TTC549 (cell line): Measurements from ENCODE around the gene E2F6.
A peak's percentile ranks its signal among the peaks of the same experiment; 100 is the strongest.
"Not testable (repeated sequence)": the region's sequence is repeated elsewhere in the genome, so short reads cannot be mapped to it uniquely, and the experiment has no call there.

ENCODE experiments used
- FAIRE-seq: peaks from 2 replicates; lab custom pipeline; 2012; peaks lifted over from hg19 to GRCh38; lab: Jason Lieb, UNC

E2F6 gene

GRCh38 chr2:11411768-11412448 is 54.1 kb downstream of the E2F6 start:
- peak; percentile 67 for FAIRE-seq

GRCh38 chr2:11411244-11411643 is 54.7 kb downstream of the E2F6 start:
- no peak for FAIRE-seq

DNA sequence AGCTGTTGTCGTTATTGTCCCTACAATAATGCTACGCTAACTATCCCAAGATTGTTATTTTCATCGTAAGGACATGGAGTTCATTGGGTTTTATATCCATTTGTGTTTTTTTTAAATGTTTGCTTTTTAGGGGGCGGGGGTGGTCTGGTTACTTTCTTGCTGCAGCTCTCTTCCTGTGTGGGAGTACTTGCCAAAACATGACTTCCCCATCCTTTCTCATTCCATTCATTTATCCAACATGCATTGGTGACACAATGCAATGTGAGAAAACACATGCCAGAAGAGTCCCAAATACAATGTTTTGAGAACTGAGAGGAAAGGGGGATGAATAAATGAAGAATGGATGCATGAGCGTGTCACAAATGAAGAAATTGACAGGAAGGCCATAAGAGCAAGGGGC is 55.9 kb downstream of the E2F6 start:
- no peak for FAIRE-seq

DNA sequence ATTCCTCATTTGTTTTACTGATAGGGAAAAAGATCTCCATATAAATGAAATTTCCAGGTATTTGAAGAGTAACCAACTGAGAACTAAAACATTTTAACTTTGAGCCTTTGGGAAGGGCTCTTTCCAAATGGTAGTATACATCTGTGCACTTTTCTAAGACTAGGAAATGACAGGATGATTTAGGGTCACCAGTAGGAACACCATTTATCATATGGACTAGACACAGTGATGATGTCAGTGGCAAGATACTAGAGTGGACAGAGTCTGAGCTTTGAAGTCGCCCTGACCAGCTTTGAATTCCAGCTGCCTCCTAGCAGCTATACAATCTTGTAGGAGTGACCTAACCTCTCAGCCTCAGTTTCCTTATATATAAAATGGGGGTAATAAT is 56.4 kb downstream of the E2F6 start:
- no peak for FAIRE-seq

GRCh38 chr2:11408959-11409571 is 56.9 kb downstream of the E2F6 start:
- no peak for FAIRE-seq

GRCh38 chr2:11407413-11407812 is 58.5 kb downstream of the E2F6 start:
- FAIRE-seq, result no peak

- no peak for FAIRE-seq
These were observed 59.0 kb downstream of the E2F6 start for GRCh38 chr2:11406958-11407381.

DNA sequence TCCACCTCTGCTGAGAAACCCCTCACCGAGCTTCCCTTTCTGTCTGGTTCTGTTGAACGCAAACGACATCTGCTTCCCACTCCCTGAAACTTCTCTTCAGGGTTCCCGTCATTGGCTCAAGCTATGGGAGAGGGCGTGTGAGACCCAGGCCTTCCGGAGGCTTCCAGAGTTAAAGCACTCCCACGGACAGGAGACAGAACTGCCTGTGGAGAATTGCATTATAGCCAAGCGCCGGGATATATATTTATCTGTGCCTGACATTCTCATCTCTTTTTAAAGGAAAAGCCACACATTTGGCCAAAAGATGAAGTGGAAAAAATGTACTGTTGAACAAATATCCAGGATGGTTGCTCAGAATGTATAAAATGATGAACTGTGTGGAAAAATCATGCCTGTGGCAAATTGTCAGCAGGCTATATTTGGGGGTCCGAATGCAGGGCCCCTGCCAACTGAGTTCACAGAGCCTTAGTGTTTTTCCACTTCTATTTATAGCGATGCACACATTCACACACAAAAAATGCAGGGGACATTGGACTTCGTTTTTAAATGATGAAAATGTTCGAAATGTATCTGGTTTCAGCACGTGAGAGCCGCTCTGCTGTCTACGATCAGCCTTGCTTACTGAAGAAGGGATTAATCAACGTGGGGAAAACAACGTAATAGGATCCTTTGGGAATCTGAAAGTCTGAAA is 59.5 kb downstream of the E2F6 start:
- no peak for FAIRE-seq

DNA sequence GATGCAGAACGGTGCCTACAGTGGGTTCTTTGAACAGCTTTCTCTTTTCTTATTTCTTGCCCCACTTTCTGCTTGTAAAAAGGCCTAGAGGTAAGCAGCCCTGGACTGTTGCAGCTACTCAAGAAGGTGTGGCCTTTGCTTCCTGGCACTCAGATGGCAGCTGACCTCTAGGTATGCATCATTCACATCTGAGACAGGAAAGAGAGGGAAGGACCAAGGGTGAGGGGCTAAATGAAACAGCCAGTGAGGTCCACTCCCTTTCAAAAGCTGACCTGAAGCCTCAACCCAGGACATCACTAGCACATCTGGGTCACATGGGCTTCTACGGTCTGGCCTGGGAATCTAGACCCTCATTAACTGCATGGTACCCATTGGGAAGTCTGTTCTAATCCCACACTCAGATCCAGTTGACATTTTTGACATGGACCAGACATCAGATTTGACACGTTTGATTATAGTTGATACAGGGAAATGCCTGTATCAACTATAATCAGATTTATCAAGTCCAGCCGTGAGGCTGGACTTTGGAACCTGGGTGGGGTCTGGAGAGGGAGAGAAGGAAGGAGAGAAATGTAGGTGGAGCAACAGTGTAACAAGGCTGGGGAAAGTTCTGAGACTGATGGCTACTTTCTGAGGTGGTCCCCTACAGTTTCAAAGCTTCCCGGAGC is 60.2 kb downstream of the E2F6 start:
- no peak for FAIRE-seq

GRCh38 chr2:11405074-11405406 is 60.9 kb downstream of the E2F6 start:
- not testable (repeated sequence) for FAIRE-seq

DNA sequence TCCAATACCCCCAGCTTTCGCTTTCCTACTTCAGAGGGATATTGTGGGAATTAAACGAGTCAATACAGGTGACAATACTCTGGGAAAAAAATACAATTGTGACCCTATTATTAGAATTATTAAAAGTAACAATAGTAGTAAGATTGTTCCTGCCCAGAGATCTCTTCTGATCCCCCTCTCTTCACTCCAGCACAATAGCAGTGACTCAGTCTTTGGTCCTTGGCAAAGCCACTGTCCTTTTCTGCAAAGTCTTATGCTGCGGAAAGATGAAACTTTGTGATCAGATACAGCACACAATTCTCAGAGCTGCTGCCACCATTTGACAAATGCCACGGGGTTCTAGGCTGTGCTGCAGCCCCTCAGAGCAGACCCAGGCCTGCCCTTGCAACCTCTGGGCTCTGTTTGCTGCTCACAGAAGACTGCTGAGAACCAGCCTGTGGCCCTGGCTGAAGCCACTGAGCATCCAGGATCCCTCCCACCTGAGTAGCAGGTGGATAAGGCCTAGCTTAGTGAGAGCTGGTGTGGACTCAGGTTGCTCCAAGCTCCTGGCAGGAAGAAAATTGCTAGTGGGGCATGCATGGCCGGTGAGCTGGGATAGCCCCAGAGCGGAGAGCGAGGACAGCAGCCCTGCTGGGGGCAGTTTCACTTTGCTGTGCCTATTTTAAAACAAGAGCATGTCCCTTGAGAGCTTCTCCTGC is 61.4 kb downstream of the E2F6 start:
- no peak for FAIRE-seq

DNA sequence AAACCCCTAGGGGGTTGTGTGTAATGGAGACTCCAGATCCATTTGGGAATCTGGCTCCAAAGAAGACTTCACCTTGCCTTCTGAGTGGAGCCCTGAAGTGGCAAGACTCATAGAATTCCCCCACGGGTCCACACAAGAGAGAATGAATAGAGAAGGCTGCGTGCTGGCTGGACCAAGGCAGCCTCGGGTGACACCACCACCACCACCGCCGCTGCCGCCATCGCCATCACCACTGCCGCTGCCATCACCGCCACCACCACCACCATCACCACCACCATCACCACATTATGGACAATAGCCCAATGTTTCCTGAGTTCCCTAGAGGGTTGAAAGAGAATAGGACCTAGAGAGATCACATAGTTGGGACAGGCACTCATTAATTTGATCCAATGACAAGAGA is 63.5 kb downstream of the E2F6 start:
- no peak for FAIRE-seq

GRCh38 chr2:11399438-11399762 is 66.6 kb downstream of the E2F6 start:
- no peak for FAIRE-seq

DNA sequence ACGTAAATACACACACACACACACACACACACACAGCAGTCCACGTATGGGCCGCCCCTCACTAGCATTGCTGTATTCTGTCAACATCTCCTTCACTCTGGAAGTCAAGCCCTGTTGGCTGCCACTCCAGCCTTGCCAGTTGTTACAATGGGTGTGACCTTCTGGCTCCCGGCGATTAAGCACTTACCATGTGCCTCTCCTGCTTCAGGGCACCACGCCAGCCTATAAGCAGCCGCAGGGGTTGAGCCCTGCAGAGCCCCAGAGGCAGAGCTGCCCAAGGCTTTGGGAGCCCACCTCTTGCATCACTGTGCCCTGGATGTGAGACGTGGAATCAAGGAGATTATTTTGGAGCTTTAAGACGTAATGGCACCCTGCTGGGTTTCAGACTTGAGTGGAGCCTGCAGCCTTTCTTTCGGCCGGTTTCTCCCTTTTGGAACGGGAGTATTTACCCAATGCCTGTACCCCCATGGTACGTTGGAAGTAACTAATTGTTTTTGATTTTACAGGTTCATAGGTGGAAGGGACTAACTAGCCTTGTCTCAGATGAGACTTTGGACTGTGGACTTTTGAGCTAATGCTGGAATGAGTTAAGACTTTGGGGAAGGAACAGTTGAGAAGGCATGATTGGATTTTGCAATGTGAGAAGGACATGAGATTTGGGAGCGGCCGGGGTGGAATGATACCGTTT is 67.1 kb downstream of the E2F6 start:
- no peak for FAIRE-seq

DNA sequence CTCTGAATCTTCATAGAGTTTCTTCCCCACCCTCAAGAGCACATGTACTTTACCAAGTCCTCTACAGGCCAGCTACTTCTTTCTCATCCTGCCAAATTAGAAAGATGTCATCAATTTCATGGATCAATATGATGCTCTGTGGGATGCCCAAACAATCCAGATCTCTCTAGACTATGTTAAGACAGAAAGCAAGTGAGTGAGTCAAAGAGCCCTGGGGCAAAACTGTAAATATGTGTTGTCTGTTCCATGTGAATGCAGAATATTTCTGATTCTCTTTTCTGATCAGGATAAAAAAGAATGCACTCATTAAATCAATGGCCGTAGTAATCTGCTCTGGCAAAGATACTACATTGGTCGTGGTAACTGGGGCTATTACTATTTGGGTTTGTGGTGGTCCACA is 68.4 kb downstream of the E2F6 start:
- no peak for FAIRE-seq

- FAIRE-seq, result no peak
These were observed 69.2 kb downstream of the E2F6 start for GRCh38 chr2:11396467-11397445.

DNA sequence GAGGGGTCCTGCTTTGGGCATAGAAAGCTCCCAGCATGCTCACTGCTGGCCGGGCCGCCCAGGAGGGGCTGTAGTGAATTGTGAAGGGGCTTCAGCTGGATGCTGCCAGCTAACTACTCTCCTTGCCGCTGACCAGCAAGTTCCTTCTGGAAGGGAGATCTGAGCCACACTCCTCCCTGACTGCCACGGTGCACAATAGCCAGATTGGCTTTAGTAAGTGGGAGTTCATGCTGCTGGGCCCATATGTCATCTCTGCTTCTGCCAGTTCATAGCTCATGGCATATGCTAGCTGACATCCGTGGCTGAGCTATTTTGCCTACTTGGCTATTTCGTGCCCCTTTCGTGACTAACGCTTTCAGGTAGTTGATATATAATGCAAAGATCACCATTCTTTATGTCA is 69.9 kb downstream of the E2F6 start:
- FAIRE-seq, result no peak

DNA sequence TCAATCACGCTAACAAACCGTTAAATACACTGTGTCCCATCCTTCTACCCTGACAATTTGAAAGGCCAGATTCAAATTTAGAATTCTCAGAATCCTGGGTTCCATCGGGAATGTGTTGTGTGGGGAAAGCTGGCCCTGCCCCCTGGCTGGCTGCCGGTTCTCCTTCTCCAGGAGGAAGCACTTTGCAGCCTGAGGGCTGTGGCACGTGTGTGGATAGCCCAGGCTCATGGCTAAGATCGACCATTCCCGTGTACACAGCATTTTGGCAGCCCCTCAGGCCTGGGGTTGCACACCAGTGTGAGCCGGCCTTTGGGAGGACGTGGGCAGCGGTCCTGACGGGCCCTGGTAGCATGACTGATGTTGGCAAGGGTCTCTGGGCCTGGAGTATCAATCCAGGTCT is 70.6 kb downstream of the E2F6 start:
- FAIRE-seq, result no peak
